ENCODE results near the gene TRAF2.
"Not testable (repeated sequence)": the region's sequence is repeated elsewhere in the genome, so short reads cannot be mapped to it uniquely, and the experiment has no call there.

Gene TRAF2

DNA sequence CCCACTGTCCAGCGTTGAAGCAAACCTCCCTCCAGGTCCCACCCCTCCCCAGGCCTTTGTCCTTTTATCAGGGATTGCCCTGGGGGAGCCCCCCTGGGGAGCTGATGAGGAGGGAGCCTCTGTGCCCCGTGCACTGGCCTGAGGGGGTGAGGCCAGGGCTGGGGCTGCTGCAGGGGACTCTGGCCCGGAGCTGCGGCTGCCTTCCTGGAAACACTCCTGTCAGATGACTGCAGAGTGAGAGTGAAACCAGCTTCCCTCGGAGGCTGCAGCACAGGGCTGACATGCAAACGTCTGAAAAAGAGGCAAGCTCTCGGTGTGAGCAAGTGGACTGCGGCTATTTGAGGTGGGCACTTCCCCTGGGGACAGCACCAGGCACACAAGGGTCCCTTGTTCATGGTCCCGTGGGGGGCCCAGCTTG lies 4.6 kb upstream of the TRAF2 start:
- peaks cover 2 to 27% (median 18%) of the 10 kb centered on the region in 5 donors for H3K4me1 ChIP-seq (ENCODE audit: control insufficient read depth in 5 of 5, insufficient read depth in 5 of 5, low read length in 5 of 5)
- H3K36me3 ChIP-seq (ENCODE audit: control insufficient read depth in 5 of 5, insufficient read depth in 5 of 5, low read length in 5 of 5), result no peaks in the 10 kb centered on the region
- H3K9me3 ChIP-seq (ENCODE audit: control insufficient read depth in 5 of 5, low read length in 5 of 5), result no peaks in the 10 kb centered on the region
- peak overlapping the region in 3 of 5 donors; percentile 27 to 58 (median 50) for H3K4me3 ChIP-seq (ENCODE audit: low read depth in 1 of 5, low read length in 5 of 5)
- H3K27me3 ChIP-seq (ENCODE audit: control insufficient read depth in 5 of 5, insufficient read depth in 4 of 5, low read length in 5 of 5), result peaks cover 0 to 11% (median 0%) of the 10 kb centered on the region in 5 donors
- peak overlapping the region in 2 of 5 donors; percentile 51 to 60 for H3K9ac ChIP-seq (ENCODE audit: low read length in 5 of 5)
- H3K27ac ChIP-seq (ENCODE audit: low read depth, low read length), result no peak overlapping the region

DNA sequence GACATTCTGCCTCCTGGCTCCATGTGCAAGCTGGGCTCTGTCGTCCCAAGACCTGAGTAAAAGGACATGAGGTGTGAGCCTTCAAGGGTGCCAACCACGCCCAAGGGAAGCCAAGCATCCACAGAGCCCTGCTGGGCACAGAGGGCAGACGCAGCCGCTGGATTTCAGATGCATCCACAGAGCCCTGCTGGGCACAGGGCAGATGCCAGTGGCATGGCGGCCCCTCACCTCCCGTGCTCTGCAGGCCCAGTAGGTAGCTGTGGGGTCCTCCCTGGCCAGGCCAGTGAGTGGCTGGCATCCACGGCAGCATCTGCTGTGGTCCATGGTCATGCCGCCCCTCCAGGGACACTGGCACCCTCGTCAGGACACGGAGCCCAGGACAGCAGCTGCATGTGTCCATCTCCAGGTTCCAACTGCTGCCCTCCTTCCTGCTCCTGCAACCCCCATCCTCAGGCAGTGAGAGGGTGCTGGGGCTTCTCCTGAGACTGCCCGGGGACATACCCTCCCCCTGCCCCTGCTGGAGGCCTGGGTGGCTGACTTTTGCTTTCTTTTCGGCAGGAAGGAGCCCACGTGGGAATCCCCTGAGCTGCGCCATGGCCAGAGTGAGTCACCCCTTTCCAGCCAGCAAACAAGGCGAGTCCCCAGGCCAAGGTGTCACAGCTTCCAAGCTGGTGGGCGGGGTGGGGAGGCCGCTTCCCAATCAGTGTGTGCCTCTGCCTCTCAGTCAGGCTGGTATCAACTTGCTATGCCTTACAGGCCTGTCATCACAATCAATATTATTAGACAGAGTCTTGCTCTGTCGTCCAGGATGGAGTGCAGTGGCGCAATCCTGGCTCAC lies 4.0 kb upstream of the TRAF2 start:
- Histone ChIP-seq H3K9ac (ENCODE audit: low read length in 5 of 5) (peak overlapping the region in 2 of 5 donors; percentile 51 to 60), H3K4me1 (ENCODE audit: control insufficient read depth in 5 of 5, insufficient read depth in 5 of 5, low read length in 5 of 5) (peaks cover 2 to 33% (median 24%) of the 10 kb centered on the region in 5 donors), H3K27me3 (ENCODE audit: control insufficient read depth in 5 of 5, insufficient read depth in 4 of 5, low read length in 5 of 5) (peaks cover 0 to 11% (median 0%) of the 10 kb centered on the region in 5 donors), H3K27ac (ENCODE audit: low read depth, low read length) (no peak overlapping the region), H3K4me3 (ENCODE audit: low read depth in 1 of 5, low read length in 5 of 5) (peak overlapping the region in 4 of 5 donors; percentile 43 to 58 (median 49)), H3K9me3 (ENCODE audit: control insufficient read depth in 5 of 5, low read length in 5 of 5) (no peaks in the 10 kb centered on the region), H3K36me3 (ENCODE audit: control insufficient read depth in 5 of 5, insufficient read depth in 5 of 5, low read length in 5 of 5) (no peaks in the 10 kb centered on the region)

DNA sequence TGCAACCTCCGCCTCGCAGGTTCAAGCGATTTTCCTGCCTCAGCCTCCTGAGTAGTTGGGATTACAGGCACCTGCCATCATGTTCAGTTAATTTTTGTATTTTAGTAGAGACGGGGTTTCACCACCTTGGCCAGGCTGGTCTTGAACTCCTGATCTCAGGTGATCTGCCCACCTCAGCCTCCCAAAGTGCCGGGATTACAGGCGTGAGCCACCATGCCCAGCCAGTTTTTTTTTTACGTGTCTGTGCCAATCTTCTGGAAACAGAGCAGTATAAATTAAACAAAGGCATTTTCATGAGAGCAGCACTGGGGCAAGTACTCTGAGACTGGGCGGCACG lies 3.4 kb upstream of the TRAF2 start:
- peaks cover 2 to 36% (median 27%) of the 10 kb centered on the region in 5 donors for H3K4me1 ChIP-seq (ENCODE audit: control insufficient read depth in 5 of 5, insufficient read depth in 5 of 5, low read length in 5 of 5)
- H3K4me3 ChIP-seq (ENCODE audit: low read depth in 1 of 5, low read length in 5 of 5), result peak overlapping the region in 1 of 5 donors; percentile 58
- H3K9ac ChIP-seq (ENCODE audit: low read length in 5 of 5); H3K36me3 ChIP-seq (ENCODE audit: control insufficient read depth in 5 of 5, insufficient read depth in 5 of 5, low read length in 5 of 5); H3K9me3 ChIP-seq (ENCODE audit: control insufficient read depth in 5 of 5, low read length in 5 of 5); H3K27ac ChIP-seq (ENCODE audit: low read depth, low read length): not testable (repeated sequence)
- H3K27me3 ChIP-seq (ENCODE audit: control insufficient read depth in 5 of 5, insufficient read depth in 4 of 5, low read length in 5 of 5), result peaks cover 0 to 11% (median 0%) of the 10 kb centered on the region in 5 donors

DNA sequence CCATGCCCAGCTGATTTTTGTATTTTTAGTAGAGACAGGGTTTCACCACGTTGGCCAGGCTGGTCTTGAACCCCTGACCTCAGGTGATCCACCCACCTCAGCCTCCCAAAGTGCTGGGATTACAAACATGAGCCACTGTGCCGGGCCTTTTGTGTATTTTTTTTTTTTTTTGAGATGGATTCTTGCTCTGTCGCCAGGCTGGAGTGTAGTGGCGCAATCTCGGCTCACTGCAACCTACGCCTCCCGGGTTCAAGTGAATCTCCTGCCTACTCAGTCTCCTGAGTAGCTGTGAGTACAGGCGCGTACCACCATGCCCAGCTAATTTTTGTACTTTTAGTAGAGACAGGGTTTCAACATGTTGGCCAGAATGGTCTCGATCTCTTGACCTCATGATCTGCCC lies 2.6 kb upstream of the TRAF2 start:
- not testable (repeated sequence) for H3K4me3 ChIP-seq (ENCODE audit: low read depth in 1 of 5, low read length in 5 of 5); H3K27ac ChIP-seq (ENCODE audit: low read depth, low read length); H3K9ac ChIP-seq (ENCODE audit: low read length in 5 of 5); H3K9me3 ChIP-seq (ENCODE audit: control insufficient read depth in 5 of 5, low read length in 5 of 5); H3K36me3 ChIP-seq (ENCODE audit: control insufficient read depth in 5 of 5, insufficient read depth in 5 of 5, low read length in 5 of 5)
- H3K4me1 ChIP-seq (ENCODE audit: control insufficient read depth in 5 of 5, insufficient read depth in 5 of 5, low read length in 5 of 5), result peaks cover 2 to 36% (median 27%) of the 10 kb centered on the region in 5 donors
- H3K27me3 ChIP-seq (ENCODE audit: control insufficient read depth in 5 of 5, insufficient read depth in 4 of 5, low read length in 5 of 5), result peaks cover 0 to 11% (median 0%) of the 10 kb centered on the region in 5 donors

DNA sequence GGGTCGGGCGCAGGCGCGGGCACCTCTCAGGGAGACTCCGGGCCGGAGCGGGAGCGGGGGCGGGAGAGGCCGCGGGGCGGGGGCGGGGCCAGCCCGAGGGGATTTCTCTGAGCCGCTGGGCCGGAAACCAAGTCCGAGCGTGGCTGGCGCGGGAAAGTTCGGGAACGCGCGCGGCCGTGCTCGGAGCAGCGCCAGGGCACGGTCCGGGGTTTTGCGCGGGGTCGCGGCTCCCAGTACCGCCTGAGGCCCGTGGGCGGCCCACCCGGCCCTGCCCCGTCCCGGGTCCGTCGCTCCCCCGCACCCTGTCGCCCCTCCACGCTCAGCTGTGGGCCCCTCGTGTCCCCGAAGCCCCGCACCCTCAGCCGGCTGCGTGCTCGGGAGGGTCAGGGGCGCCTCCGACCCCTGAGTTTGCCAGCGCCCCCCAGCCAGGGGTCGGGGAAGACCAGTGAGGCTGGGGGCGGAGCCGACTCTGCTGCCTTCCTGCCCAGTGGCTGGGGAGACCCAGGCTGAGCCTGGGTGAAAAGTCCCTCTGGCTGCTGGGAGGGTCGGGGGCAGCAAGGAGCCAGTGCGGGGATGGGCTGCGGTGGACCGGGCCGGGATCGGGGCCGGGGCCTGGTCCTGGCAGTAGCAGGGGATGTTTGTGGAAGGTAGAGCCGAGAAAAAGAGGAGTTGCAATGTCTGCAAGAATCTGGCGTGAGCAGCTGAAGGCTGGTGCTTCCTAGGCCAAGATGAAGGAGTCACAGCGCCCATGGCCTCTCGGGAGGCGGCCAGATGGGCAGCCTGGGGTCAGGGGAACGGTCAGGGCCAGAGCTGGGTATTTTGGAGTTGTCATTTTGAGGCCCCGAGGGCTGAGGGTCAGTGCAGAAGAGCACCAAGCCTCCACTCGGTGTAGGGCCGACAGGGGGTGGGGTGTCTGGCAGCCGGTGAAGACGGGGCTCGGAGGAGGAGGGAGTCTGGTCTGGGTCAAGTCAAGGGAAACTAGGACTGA lies 588 bp downstream of the TRAF2 start:
- H3K36me3 ChIP-seq (ENCODE audit: control insufficient read depth in 5 of 5, insufficient read depth in 5 of 5, low read length in 5 of 5), result peaks cover 0 to 11% (median 5%) of the 10 kb centered on the region in 5 donors
- H3K4me1 ChIP-seq (ENCODE audit: control insufficient read depth in 5 of 5, insufficient read depth in 5 of 5, low read length in 5 of 5), result peaks cover 2 to 29% (median 22%) of the 10 kb centered on the region in 5 donors
- peaks cover 0 to 5% (median 0%) of the 10 kb centered on the region in 5 donors for H3K27me3 ChIP-seq (ENCODE audit: control insufficient read depth in 5 of 5, insufficient read depth in 4 of 5, low read length in 5 of 5)
- H3K4me3 ChIP-seq (ENCODE audit: low read depth in 1 of 5, low read length in 5 of 5), result peak overlapping the region in 4 of 5 donors; percentile 61 to 85 (median 75)
- peak overlapping the region; percentile 95 for H3K27ac ChIP-seq (ENCODE audit: low read depth, low read length)
- H3K9ac ChIP-seq (ENCODE audit: low read length in 5 of 5), result peak overlapping the region; percentile 73 to 96 (median 90)
- no peaks in the 10 kb centered on the region for H3K9me3 ChIP-seq (ENCODE audit: control insufficient read depth in 5 of 5, low read length in 5 of 5)

DNA sequence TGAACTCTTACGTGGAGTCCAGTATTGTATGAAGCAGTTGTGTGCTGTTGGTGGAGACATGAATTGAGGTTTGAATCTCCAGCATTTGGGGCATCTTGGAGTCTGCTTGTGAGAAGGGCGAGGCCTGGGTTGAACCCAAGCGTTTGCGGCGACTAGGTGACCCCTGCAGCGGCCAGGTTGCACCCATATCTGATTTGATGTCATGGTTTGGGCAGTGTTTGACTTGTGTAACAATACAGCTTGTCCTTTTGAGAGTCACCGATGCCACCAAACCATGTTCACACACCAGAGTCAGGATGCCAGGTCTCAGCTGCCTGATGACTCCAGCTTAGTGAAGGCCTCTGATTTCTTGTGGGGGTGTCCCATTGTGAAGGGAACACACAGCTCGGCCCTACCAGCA lies 2.1 kb downstream of the TRAF2 start:
- H3K36me3 ChIP-seq (ENCODE audit: control insufficient read depth in 5 of 5, insufficient read depth in 5 of 5, low read length in 5 of 5), result peaks cover 0 to 14% (median 9%) of the 10 kb centered on the region in 5 donors
- H3K27me3 ChIP-seq (ENCODE audit: control insufficient read depth in 5 of 5, insufficient read depth in 4 of 5, low read length in 5 of 5), result no peaks in the 10 kb centered on the region

DNA sequence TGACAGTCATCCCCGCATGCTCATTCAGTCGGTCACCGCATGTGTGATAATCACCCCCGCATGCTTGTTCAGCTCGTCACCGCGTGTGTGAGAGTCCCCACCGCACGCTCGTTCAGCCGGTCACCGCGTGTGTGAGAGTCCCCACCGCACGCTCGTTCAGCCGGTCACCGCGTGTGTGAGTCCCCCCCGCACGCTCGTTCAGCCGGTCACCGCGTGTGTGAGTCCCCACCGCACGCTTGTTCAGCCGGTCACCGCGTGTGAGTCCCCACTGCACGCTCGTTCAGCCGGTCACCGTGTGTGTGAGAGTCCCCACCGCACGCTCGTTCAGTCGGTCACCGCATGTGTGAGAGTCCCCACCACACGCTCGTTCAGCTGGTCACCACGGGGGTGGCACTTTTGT lies 3.5 kb downstream of the TRAF2 start:
- Histone ChIP-seq H3K9me3 (ENCODE audit: control insufficient read depth in 5 of 5, low read length in 5 of 5) (no peaks in the 10 kb centered on the region), H3K9ac (ENCODE audit: low read length in 5 of 5) (no peak overlapping the region), H3K27ac (ENCODE audit: low read depth, low read length) (no peak overlapping the region), H3K4me3 (ENCODE audit: low read depth in 1 of 5, low read length in 5 of 5) (no peak overlapping the region), H3K27me3 (ENCODE audit: control insufficient read depth in 5 of 5, insufficient read depth in 4 of 5, low read length in 5 of 5) (no peaks in the 10 kb centered on the region), H3K4me1 (ENCODE audit: control insufficient read depth in 5 of 5, insufficient read depth in 5 of 5, low read length in 5 of 5) (peaks cover 0 to 18% (median 14%) of the 10 kb centered on the region in 5 donors), H3K36me3 (ENCODE audit: control insufficient read depth in 5 of 5, insufficient read depth in 5 of 5, low read length in 5 of 5) (peaks cover 0 to 17% (median 9%) of the 10 kb centered on the region in 5 donors)

More for the DNA sequence above, 2.1 kb downstream of the TRAF2 start:
- no peak overlapping the region for H3K4me3 ChIP-seq (ENCODE audit: low read depth in 1 of 5, low read length in 5 of 5)
- no peak overlapping the region for H3K9ac ChIP-seq (ENCODE audit: low read length in 5 of 5)
- H3K27ac ChIP-seq (ENCODE audit: low read depth, low read length), result no peak overlapping the region
- peaks cover 0 to 18% (median 14%) of the 10 kb centered on the region in 5 donors for H3K4me1 ChIP-seq (ENCODE audit: control insufficient read depth in 5 of 5, insufficient read depth in 5 of 5, low read length in 5 of 5)
- H3K9me3 ChIP-seq (ENCODE audit: control insufficient read depth in 5 of 5, low read length in 5 of 5), result no peaks in the 10 kb centered on the region

DNA sequence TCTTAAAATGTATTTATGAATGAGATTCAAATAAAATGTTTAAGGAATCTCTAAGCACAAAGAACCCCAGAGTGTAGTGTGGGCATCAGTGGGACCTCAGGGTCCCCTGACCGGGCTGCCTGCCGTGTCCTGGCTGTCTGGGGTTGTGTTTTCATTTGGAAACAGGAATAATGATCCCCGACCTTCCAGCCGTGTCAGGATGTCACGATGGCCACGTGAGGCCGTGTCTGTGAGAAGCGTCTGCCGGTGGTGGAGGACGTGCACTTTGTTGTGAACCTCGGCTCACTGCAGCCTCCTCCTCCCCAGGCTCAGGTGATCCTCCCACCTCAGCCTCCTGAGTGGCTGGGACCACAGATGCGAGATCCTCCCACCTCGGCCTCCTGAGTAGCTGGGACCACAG lies 4.3 kb downstream of the TRAF2 start:
- H3K9ac ChIP-seq (ENCODE audit: low read length in 5 of 5), result no peak overlapping the region
- peaks cover 0 to 23% (median 12%) of the 10 kb centered on the region in 5 donors for H3K36me3 ChIP-seq (ENCODE audit: control insufficient read depth in 5 of 5, insufficient read depth in 5 of 5, low read length in 5 of 5)
- H3K4me3 ChIP-seq (ENCODE audit: low read depth in 1 of 5, low read length in 5 of 5), result no peak overlapping the region
- peaks cover 0 to 14% (median 12%) of the 10 kb centered on the region in 5 donors for H3K4me1 ChIP-seq (ENCODE audit: control insufficient read depth in 5 of 5, insufficient read depth in 5 of 5, low read length in 5 of 5)
- H3K27me3 ChIP-seq (ENCODE audit: control insufficient read depth in 5 of 5, insufficient read depth in 4 of 5, low read length in 5 of 5), result no peaks in the 10 kb centered on the region
- H3K9me3 ChIP-seq (ENCODE audit: control insufficient read depth in 5 of 5, low read length in 5 of 5), result no peaks in the 10 kb centered on the region
- no peak overlapping the region for H3K27ac ChIP-seq (ENCODE audit: low read depth, low read length)

DNA sequence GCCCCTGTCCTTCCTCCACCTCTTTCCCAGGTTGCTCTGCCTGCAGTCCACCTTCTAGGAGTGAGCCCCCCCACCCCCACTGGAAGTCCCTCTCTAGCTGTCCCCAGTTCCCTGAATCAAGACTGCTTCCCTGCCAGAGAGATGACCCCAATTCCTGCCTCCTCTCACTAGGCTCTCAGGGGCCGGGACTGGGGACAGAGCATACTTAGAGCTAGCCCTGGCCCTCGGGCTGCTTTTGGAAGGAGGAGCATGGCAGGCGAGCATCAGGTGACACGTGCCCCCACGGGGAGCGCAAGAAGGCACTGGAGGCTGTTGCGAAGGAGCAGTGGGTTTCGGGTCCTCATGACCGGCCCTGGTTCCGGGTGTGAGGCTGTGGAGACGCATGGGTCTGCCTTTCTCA lies 9.7 kb downstream of the TRAF2 start:
- Histone ChIP-seq H3K36me3 (ENCODE audit: control insufficient read depth in 5 of 5, insufficient read depth in 5 of 5, low read length in 5 of 5) (peaks cover 0 to 39% (median 29%) of the 10 kb centered on the region in 5 donors), H3K27ac (ENCODE audit: low read depth, low read length) (no peak overlapping the region), H3K27me3 (ENCODE audit: control insufficient read depth in 5 of 5, insufficient read depth in 4 of 5, low read length in 5 of 5) (no peaks in the 10 kb centered on the region), H3K9me3 (ENCODE audit: control insufficient read depth in 5 of 5, low read length in 5 of 5) (no peaks in the 10 kb centered on the region), H3K4me3 (ENCODE audit: low read depth in 1 of 5, low read length in 5 of 5) (no peak overlapping the region), H3K9ac (ENCODE audit: low read length in 5 of 5) (no peak overlapping the region), H3K4me1 (ENCODE audit: control insufficient read depth in 5 of 5, insufficient read depth in 5 of 5, low read length in 5 of 5) (peaks cover 0 to 9% (median 0%) of the 10 kb centered on the region in 5 donors)
